ENCODE results near the gene CMSS1.

GRCh38 chr3:99966662-99967416, 149.2 kb downstream of the CMSS1 start:
- TF ChIP-seq CTCF (IDR thresholded peaks at IDR 0.05), result no peak
- no peak for TF ChIP-seq POLR2A (IDR thresholded peaks at IDR 0.05)
